Upper lobe of left lung (tissue), 4 donors: ENCODE measurements around the gene HKDC1.

Experiments
- CTCF ChIP-seq, 6 experiments: fragments of 450-650 bp in 4 of 6; fragments of 200-600 bp in 2 of 6; sonication (generic) in 2 of 6; IDR thresholded peaks; one replicate each; pipeline ENCODE4 v1.5.1; 2016 to 2019; ENCODE audit warnings: antibody characterized with exemption in 6 of 6
- EP300 ChIP-seq, 4 donors: sonication (generic); formaldehyde crosslinking; IDR thresholded peaks; one replicate each; pipeline ENCODE4 v1.5.1; 2017; ENCODE audit warnings: antibody characterized with exemption in 4 of 4, control low read depth in 2 of 4
- POLR2A ChIP-seq, 4 donors: fragments of 450-650 bp; IDR thresholded peaks; one replicate each; pipeline ENCODE4 v1.5.1; 2016 to 2017; ENCODE audit warnings: antibody characterized with exemption in 4 of 4, mild to moderate bottlenecking in 2 of 4
- POLR2AphosphoS5 ChIP-seq, 2 donors: sonication (generic); formaldehyde crosslinking; IDR thresholded peaks; one replicate each; pipeline ENCODE4 v1.5.1; 2017; ENCODE audit warnings: antibody characterized with exemption in 2 of 2

- TF ChIP-seq CTCF (IDR thresholded peaks at IDR 0.05) (no peak), POLR2A (IDR thresholded peaks at IDR 0.05) (no peak), POLR2AphosphoS5 (IDR thresholded peaks at IDR 0.05) (no peak), EP300 (IDR thresholded peaks at IDR 0.05) (no peak)
Observed at GRCh38 chr10:69211104-69211503, 9.0 kb upstream of the HKDC1 start.
